Neural progenitor cell (in vitro differentiated cells): ENCODE measurements around the gene NTM.

ENCODE experiments used
- CTCF ChIP-seq: fragments of 200-600 bp; sonication (generic); IDR thresholded peaks from 2 replicates; pipeline ENCODE4 v1.5.1; 2017; ENCODE audit warnings: antibody characterized with exemption, mild to moderate bottlenecking
- EZH2 ChIP-seq: fragments of 200-600 bp; sonication (generic); IDR thresholded peaks from 2 replicates; pipeline ENCODE4 v1.6.1; 2017; ENCODE audit warnings: antibody characterized with exemption, mild to moderate bottlenecking, moderate library complexity
- EZH2phosphoT487 ChIP-seq: fragments of 200-600 bp; sonication (generic); IDR thresholded peaks from 2 replicates; pipeline ENCODE4 v1.6.1; 2017; ENCODE audit warnings: antibody characterized with exemption

DNA sequence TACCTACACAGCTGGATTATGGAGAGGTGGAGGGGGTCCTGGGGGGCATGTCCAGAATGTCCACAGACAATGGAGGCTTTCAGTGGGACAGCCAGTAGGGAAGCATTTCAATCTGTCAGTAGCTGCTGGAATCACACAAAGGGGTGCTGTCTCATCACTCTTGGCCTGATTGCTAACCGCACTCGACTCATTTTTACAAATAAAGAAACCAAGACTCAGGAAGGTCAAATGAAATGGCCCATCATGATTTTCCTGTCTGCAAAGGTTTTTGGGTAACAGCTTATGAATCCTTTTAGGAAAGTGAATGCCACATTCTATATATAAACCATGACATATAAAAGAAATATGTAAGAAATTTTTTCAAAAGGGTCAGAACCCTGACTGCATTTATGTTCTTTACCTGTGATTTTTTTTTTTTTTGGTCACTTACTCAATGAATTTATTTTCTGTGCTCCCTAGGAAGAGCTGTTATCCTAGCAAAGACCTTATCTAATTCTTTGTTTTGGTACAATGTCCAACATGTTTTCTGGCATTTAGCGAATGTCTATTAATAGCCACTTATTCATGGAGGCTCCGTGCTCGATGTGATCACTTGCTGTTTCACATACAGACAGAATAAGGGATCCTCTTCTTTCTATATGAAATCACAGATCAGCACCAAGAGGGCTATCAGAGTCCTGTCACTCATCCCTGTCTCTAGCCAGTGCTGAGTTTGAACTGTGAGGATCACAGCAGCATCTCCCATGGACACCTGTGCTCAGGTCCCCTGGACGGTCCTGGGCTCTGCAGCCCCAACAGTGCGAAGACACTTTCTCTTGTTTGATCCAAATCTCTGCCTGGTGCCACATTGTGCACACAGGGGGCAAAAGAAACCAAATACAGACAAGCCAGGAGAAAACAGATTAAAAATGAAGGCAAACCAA lies 979.7 kb downstream of the NTM start:
- TF ChIP-seq CTCF, result no peak
- no peak for TF ChIP-seq EZH2
- TF ChIP-seq EZH2phosphoT487, result no peak
